AG09319 (cell line): Measurements from ENCODE around the gene PLAU.
"Not testable (repeated sequence)": the region's sequence is repeated elsewhere in the genome, so short reads cannot be mapped to it uniquely, and the experiment has no call there.

Experiments used
- DNase-seq: peaks from one replicate; pipeline ENCODE4 v3.0.0-alpha.2; 2010; ENCODE audit warnings: low read depth; ENCODE audit errors: extremely low read depth
- TF ChIP-seq, protein P1 (sequence below): IDR thresholded peaks from 2 replicates; pipeline ENCODE4 v1.5.1; 2011; ENCODE audit warnings: low read depth, mild to moderate bottlenecking, inconsistent platforms, low read length, moderate library complexity

PLAU gene

DNA sequence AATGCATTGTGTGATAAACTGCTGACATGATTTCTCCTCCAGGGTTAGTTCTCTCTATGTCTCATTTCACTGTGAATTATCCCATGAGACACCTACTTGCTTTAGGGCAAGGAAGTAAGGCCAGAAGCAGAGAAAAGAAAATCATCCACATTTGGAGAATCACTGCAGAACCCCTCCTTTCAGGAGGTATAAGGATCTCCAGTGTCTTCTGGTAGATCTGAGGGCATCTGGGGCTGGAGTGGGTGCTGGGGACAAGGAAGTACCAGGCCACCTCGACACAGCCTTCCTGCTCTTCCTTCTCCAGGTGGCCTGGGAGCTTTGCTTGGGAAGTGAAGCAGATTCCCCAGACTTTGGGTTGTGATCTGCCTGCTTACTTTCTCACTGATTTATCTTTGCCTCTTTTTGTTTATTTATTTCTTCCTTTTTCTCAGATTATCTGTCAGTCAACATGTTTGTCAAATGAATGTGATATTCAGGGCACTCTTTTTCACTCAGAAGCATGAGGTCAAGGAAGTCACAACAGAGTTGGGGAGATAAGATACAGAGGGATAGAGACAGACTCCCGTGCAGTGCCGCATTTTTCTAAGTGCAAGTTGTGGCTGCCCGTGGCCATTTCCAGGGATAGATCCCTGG, 24.2 kb upstream of the PLAU start:
- no peak for DNase-seq
- TF ChIP-seq, protein P1, sequence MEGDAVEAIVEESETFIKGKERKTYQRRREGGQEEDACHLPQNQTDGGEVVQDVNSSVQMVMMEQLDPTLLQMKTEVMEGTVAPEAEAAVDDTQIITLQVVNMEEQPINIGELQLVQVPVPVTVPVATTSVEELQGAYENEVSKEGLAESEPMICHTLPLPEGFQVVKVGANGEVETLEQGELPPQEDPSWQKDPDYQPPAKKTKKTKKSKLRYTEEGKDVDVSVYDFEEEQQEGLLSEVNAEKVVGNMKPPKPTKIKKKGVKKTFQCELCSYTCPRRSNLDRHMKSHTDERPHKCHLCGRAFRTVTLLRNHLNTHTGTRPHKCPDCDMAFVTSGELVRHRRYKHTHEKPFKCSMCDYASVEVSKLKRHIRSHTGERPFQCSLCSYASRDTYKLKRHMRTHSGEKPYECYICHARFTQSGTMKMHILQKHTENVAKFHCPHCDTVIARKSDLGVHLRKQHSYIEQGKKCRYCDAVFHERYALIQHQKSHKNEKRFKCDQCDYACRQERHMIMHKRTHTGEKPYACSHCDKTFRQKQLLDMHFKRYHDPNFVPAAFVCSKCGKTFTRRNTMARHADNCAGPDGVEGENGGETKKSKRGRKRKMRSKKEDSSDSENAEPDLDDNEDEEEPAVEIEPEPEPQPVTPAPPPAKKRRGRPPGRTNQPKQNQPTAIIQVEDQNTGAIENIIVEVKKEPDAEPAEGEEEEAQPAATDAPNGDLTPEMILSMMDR, result no peak

DNA sequence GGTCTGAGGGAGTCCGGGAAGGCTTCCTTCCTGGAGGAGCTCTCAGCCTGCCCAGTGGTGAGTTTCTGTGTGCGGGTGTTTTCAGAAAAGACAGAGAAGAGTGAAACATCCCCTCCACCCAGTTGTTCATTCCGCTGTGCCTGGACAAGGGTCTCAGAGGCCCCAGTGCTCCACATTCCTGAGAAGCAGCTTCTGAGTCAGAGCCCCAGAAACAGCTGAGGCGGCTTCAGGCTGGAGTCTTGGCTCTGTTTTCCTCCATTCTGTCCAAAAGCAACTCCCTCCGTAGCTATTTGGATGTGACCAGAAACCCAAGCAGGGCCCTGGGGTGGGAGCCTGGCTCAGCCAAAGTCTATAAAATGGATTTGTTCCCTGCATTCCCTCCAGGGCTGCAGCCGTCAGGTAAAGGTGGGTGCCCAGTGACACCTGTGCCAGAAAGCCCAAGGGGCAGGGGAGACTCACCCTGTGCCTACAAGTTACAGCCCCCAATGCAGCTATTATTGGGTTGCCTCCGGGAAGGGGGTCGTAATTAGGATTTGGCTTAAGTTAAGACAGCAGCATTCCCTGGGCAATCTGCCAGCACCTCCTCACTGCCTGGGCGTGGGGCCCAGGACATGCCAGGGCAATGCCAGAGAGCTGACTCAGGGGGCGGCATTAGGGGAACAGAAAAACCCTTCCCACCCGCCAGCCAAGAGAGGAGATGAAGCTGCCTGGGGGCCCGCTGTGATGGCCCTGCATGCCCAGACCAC, 23.5 kb upstream of the PLAU start:
- DNase-seq, result peak; percentile 86
- TF ChIP-seq, protein P1, result no peak; the same call in 1 of the 2 replicates

DNA sequence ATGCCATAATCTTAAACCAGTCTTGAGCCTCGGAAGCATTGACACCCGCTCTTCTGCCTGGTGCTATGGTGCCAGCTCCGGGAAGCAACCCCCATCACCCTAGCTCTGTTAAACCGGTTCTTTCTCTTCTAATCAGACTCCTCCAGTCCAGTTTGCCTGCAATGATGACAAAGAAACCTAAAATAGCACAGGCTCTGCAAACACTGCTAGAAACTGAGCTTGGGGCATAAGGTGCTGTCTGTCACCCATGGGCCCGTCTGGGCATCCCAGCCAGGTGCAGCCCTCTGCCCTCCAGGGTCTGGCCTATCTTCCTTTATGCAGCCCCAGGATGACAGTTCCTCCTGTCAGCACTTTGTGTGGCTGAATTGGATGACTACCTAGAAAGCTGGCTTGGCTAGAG, 22.4 kb upstream of the PLAU start:
- TF ChIP-seq, protein P1, result no peak
- DNase-seq, result no peak

DNA sequence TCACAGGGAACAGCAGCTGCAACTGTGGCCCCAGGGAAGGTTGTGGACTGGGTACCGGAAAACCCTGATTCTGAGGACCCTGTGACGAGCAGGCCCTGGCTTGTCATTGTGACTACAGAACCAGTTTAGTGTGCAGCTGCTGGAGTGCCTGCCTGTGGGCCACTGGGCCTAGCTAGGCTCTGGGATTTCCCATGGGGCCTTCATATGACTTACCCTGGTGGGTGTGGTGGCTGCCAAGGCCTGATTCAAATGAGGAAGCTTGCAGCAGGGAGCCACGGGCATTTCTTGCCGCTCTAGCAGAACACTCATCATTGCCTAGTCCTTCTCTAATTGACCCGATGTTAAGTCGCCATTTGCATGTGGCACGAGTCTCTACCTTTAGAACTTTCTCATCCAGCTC, 21.9 kb upstream of the PLAU start:
- no peak for DNase-seq
- TF ChIP-seq, protein P1, result no peak

GRCh38 chr10:73889416-73889815, 21.5 kb upstream of the PLAU start:
- not testable (repeated sequence) for DNase-seq

DNA sequence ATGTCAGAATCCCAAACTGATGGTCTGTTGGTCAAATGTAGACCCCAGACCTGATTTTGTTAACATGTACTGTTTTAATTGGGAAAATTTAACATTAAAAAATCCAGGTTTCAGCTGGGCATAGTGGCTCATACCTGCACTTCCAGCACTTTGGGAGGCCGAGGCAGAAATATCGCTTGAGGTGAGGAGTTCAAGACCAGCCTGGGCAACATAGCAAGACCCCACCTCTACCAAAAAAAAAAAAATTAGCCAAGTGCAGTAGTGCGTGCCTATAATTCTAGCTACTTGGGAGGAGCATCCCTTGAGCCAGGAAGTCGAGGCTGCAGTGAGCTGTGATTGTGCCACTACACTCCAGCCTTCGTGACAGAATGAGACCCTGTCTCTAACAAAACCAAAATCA, 20.7 kb upstream of the PLAU start:
- TF ChIP-seq, protein P1, result no peak
- no peak for DNase-seq

- DNase-seq, result not testable (repeated sequence)
Measured at GRCh38 chr10:73890830-73891229, 20.1 kb upstream of the PLAU start.

DNA sequence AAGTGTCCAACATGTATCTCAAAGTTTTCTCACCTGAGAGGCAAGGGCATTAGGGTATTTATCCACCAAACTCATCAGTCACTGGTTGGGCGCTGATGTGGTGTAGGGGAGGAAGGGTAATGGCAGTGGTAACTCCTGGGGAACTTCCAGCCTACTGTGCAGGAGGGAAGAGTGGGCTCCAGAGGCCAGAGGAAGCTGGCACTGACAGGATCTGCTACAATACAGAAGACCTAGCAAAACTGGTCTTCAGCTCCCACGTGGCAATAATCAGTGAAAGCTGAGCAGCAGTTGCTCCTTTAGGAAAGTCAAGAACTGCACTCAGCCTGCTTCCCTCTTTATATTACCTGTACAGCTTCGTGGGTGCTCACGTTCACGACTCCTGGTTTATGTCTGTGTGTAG, 19.4 kb upstream of the PLAU start:
- TF ChIP-seq, protein P1, result no peak
- no peak for DNase-seq
